Activated CD8-positive, alpha-beta T cell treated with anti-CD3 and anti-CD28 coated beads, Interleukin-2, amount 10 ng/mL, durations not matched to agents 7 days and 5 days (primary cell): ENCODE data around the gene ARID1B. TPM values are rescaled to one million over a fixed set of nuclear protein-coding genes. Genes with fewer than 3 reads are reported as not detected.

Experiments
- ATAC-seq: fragments of 150-1000 bp; cut with Tn5 transposase; one replicate; pipeline ENCODE4 v1.10.0; 2021; ENCODE audit warnings: moderate library complexity
- CTCF ChIA-PET: fragments of 350-600 bp; sonication (Branson Sonifier 250); formaldehyde crosslinking; loops from one replicate; lab custom pipeline; 2021; ENCODE audit warnings: antibody characterized with exemption; lab: Charles Lee
- POLR2A ChIA-PET: fragments of 350-600 bp; sonication (Branson Sonifier 250); formaldehyde crosslinking; loops from one replicate; lab custom pipeline; 2021; ENCODE audit warnings: antibody characterized with exemption; lab: Charles Lee
- DNase-seq: peaks from one replicate; pipeline ENCODE4 v3.0.0-alpha.2; 2020
- H3K27ac Mint-ChIP-seq: one replicate; pipeline ENCODE4 v1.8.0; 2021; ENCODE audit warnings: mild to moderate bottlenecking, mixed read lengths
- H3K27me3 Mint-ChIP-seq: one replicate; pipeline ENCODE4 v1.8.0; 2021; ENCODE audit warnings: low read depth, mixed read lengths
- H3K36me3 Mint-ChIP-seq: one replicate; pipeline ENCODE4 v1.8.0; 2021; ENCODE audit warnings: low read depth, mixed read lengths
- H3K4me1 Mint-ChIP-seq: one replicate; pipeline ENCODE4 v1.8.0; 2021; ENCODE audit warnings: low read depth, mixed read lengths
- H3K4me3 Mint-ChIP-seq: one replicate; pipeline ENCODE4 v1.8.0; 2021; ENCODE audit warnings: mild to moderate bottlenecking, mixed read lengths
- H3K9me3 Mint-ChIP-seq: one replicate; pipeline ENCODE4 v1.8.0; 2022; ENCODE audit warnings: mixed read lengths; ENCODE audit not compliant: insufficient read depth
- total RNA-seq, 2 experiments: library from RNA; stranded (reverse); gene quantifications; one replicate each; pipeline ENCODE4 v1.2.3, GENCODE V29; 2021

The ARID1B gene
- total RNA-seq, 2 experiments from 2014 or later, result 60.9 to 62.4 TPM

DNA sequence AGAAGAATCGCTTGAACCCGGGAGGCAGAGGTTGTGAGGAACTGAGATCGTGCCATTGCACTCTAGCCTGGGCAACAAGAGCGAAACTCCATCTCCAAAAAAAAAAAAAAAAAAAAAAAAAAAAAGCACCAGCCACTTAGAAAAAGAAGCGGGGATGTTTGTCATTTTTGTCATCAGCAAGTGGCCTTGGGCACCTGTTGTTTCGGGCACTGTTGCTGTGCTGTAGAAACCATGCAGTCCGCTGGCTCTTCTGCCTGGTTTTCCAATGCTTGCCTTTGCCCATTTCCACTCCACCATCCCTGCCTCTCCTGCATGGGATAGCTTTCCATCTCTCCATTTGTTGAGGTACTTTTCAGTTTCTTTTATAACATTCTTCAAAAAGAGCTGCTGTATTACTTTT is 129.3 kb downstream of the ARID1B start:
- no peak for ATAC-seq
- Mint-ChIP-seq H3K27ac (no peak overlapping the region), H3K27me3 (no peaks in the 10 kb centered on the region), H3K4me1 (peaks cover 17% of the 10 kb centered on the region), H3K4me3 (no peak overlapping the region), H3K9me3 (no peaks in the 10 kb centered on the region), H3K36me3 (peaks cover 11% of the 10 kb centered on the region)
- CTCF ChIA-PET, result interaction anchor here (0.6 kb wide), 1 partner anchor 32 kb away, joined by 3 read pairs; no protein-coding TSS in a partner anchor
- POLR2A ChIA-PET, result no interaction called here
- DNase-seq, result no peak

GRCh38 chr6:156909212-156910010 is 132.2 kb downstream of the ARID1B start:
- Mint-ChIP-seq H3K36me3 (peaks cover 16% of the 10 kb centered on the region), H3K9me3 (no peaks in the 10 kb centered on the region), H3K4me3 (no peak overlapping the region), H3K4me1 (peaks cover 30% of the 10 kb centered on the region), H3K27me3 (no peaks in the 10 kb centered on the region), H3K27ac (no peak overlapping the region)
- DNase-seq, result no peak
- POLR2A ChIA-PET, result no interaction called here
- CTCF ChIA-PET, result interaction anchor here (1.0 kb wide), 1 partner anchor 45 kb away, joined by 3 read pairs; no protein-coding TSS in a partner anchor
- no peak for ATAC-seq

DNA sequence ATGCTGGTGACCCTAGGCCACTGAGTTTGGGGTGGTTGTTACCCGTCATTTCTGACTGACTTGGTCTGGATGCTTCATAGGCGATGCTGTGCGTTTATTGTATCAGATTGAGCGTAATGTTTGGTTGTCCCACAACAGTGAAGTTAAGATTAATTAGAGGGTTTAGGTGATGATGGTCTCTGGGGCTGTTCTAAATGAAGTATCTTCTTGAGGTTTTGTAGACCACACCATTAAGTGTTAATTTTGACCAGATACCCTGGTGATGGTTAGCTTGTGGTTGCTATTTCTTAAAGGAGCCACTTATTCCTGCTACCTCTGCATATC is 132.8 kb downstream of the ARID1B start:
- Mint-ChIP-seq H3K36me3 (peaks cover 16% of the 10 kb centered on the region), H3K27me3 (no peaks in the 10 kb centered on the region), H3K4me3 (no peak overlapping the region), H3K9me3 (no peaks in the 10 kb centered on the region), H3K4me1 (peaks cover 30% of the 10 kb centered on the region), H3K27ac (no peak overlapping the region)
- ATAC-seq, result no peak
- POLR2A ChIA-PET, result no interaction called here
- no peak for DNase-seq
- CTCF ChIA-PET, result interaction anchor here (1.0 kb wide), 1 partner anchor 44 kb away, joined by 3 read pairs; no protein-coding TSS in a partner anchor

DNA sequence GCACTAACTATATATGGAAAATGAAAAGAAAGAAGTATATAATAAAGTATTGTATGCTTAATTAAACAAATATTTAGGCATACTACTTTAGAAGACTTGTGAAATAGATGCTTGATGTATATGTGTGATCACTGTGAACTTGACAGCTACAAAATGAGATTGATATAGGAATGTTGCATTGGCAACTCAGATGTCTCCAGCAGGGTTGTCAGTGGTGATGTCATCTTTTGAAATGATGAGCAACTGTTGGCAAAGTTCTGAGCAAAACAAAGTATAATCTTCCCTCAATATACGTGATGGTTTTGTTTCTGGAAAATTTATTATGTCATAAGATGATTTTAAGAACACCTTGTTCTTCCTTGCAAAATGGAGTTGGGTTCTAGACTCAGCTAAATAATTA is 133.8 kb downstream of the ARID1B start:
- Mint-ChIP-seq H3K27ac (no peak overlapping the region), H3K4me3 (no peak overlapping the region), H3K27me3 (no peaks in the 10 kb centered on the region), H3K4me1 (peaks cover 29% of the 10 kb centered on the region), H3K9me3 (no peaks in the 10 kb centered on the region), H3K36me3 (peaks cover 14% of the 10 kb centered on the region)
- ChIA-PET CTCF (interaction anchor here (1.2 kb wide), 1 partner anchor 132 kb away, joined by 3 read pairs; no protein-coding TSS in a partner anchor), POLR2A (no interaction called here)
- no peak for DNase-seq
- ATAC-seq, result no peak

DNA sequence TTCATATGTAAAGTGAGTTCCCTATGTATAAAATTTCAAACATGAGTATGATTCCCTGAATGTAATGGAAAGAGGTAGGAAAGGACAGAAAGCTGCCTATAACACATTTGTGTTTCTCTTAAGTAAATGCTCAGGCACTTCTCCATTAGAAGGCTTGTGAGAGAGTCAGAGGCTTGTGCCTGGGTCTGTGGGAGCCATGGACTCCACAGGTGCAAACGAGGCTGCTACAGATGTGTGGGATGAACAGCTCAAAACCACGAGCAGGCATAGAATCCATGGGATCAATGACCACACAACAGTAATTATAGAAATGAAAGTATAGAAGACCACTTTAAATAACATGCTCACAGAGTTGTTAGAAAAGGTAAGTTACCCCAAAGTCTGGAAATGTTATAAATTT is 134.4 kb downstream of the ARID1B start:
- Mint-ChIP-seq H3K4me3 (no peak overlapping the region), H3K27me3 (no peaks in the 10 kb centered on the region), H3K9me3 (no peaks in the 10 kb centered on the region), H3K4me1 (peaks cover 34% of the 10 kb centered on the region), H3K27ac (no peak overlapping the region), H3K36me3 (peaks cover 13% of the 10 kb centered on the region)
- CTCF ChIA-PET, result interaction anchor here (1.2 kb wide), 1 partner anchor 133 kb away, joined by 3 read pairs; no protein-coding TSS in a partner anchor
- POLR2A ChIA-PET, result no interaction called here
- ATAC-seq (no peak), DNase-seq (no peak)

- Mint-ChIP-seq H3K4me3 (no peak overlapping the region), H3K27me3 (no peaks in the 10 kb centered on the region), H3K9me3 (no peaks in the 10 kb centered on the region), H3K4me1 (peaks cover 35% of the 10 kb centered on the region), H3K36me3 (peaks cover 11% of the 10 kb centered on the region), H3K27ac (peak overlapping the region; percentile 58)
- peak; percentile 28 for DNase-seq
- ChIA-PET POLR2A (no interaction called here), CTCF (no interaction called here)
- peak; percentile 67 for ATAC-seq
These were observed 135.3 kb downstream of the ARID1B start for GRCh38 chr6:156912431-156912830.

DNA sequence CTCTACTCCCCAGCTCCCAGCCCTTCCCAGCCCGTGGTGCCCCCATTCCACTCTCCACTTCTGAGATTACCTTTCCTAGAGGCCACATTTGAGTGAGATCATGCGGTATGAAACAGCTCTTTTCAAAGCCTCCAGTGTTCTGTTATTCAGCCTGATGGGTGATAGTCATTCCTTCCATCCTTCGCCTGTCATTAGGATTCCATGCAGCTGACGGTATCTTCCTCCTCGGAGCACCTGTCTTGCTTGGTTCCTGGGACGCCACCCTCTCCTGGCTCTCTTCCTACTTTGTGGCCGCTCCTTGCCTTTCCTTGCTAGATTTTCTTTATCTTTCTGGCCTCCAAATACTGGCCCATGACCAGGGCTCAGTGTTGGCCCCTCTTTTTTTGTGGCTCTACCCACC is 137.0 kb downstream of the ARID1B start:
- DNase-seq, result no peak
- H3K27me3 Mint-ChIP-seq, result no peaks in the 10 kb centered on the region
- ChIA-PET POLR2A (no interaction called here), CTCF (interaction anchor here (1.5 kb wide), 1 partner anchor 11 kb away, joined by 4 read pairs; no protein-coding TSS in a partner anchor)
- ATAC-seq, result no peak
- no peak overlapping the region for H3K27ac Mint-ChIP-seq
- no peak overlapping the region for H3K4me3 Mint-ChIP-seq
- peaks cover 35% of the 10 kb centered on the region for H3K4me1 Mint-ChIP-seq
- H3K9me3 Mint-ChIP-seq, result no peaks in the 10 kb centered on the region
- peaks cover 9% of the 10 kb centered on the region for H3K36me3 Mint-ChIP-seq

DNA sequence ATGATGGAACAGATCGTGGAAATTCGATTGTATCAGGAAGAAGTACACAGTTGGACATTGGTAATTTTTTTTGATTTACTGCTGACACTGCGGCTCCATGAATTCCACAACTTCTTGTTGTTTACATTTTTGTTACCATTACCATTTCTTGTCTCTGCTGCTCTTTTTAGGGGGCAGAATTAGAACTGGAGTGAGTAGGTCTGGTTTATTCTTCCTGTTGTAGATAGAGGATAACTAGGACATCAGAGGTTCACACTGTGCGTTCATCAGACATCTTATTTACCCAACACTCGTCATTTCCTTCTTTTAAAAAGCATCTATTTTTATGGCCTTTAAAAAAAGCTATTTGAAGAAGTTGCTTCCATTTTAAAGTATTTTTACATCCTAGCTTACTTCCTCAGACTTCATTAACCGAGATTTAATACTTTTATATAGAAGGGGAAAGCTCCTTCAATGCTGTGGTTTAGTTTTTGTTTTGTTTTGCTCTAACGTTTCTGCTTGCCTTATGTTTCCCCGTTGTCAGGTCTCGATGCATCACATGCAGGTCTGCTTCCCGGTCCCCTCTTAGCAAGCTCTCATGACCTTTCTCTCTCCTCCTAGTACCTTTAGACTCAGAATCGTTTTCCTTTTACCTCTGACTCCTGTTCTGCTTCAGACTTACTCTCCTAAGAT is 139.1 kb downstream of the ARID1B start:
- ChIA-PET CTCF (no interaction called here), POLR2A (no interaction called here)
- peaks cover 25% of the 10 kb centered on the region for H3K4me1 Mint-ChIP-seq
- DNase-seq, result no peak
- H3K9me3 Mint-ChIP-seq, result no peaks in the 10 kb centered on the region
- H3K27ac Mint-ChIP-seq, result no peak overlapping the region
- H3K27me3 Mint-ChIP-seq, result no peaks in the 10 kb centered on the region
- peaks cover 9% of the 10 kb centered on the region for H3K36me3 Mint-ChIP-seq
- H3K4me3 Mint-ChIP-seq, result no peak overlapping the region
- no peak for ATAC-seq

DNA sequence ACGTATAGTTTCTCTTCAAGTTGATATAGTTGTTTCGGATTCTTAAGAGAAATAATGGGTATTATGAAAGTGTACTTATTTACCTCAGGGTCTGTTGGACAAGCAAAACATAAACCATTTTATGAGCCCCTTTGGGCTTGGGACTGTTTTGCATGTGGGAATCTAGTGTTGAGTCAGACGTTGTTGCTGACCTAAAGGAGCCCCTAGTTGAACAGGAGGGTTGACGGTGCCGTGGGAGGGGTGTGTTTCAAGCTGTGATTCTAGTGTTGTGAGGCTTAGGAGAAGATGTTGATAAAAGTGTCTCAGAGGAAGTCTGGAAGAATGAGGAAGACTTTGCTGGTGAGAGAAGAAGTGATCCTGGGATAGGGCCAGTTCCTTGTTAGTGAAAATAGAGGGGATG is 140.0 kb downstream of the ARID1B start:
- peaks cover 22% of the 10 kb centered on the region for H3K4me1 Mint-ChIP-seq
- peaks cover 8% of the 10 kb centered on the region for H3K36me3 Mint-ChIP-seq
- H3K4me3 Mint-ChIP-seq, result no peak overlapping the region
- no peaks in the 10 kb centered on the region for H3K9me3 Mint-ChIP-seq
- CTCF ChIA-PET, result no interaction called here
- H3K27me3 Mint-ChIP-seq, result no peaks in the 10 kb centered on the region
- POLR2A ChIA-PET, result no interaction called here
- ATAC-seq, result no peak
- no peak overlapping the region for H3K27ac Mint-ChIP-seq
- DNase-seq, result no peak

DNA sequence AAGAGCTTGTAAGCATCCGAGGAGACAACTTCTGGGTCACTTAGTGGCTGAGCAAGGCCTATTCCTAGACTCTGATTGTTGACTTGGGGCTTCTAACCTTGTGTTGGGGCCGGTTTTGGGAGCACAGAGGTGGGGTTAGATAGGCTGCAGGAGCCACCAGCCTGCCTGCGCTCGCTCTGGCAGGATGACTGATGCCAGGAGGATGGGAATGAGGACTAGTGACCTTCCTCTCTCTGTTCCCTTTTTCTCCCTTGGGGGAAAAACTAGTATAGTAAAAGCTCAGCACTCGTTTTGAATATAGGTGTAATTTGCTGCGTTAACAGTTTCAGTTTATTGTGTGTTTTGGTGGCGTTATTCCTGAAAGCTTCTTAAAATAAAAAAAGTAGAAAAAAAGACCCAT is 141.5 kb downstream of the ARID1B start:
- no peaks in the 10 kb centered on the region for H3K9me3 Mint-ChIP-seq
- peaks cover 7% of the 10 kb centered on the region for H3K36me3 Mint-ChIP-seq
- ChIA-PET CTCF (interaction anchor here (0.6 kb wide), 1 partner anchor 417 kb away, joined by 3 read pairs; no protein-coding TSS in a partner anchor), POLR2A (interaction anchor here (0.6 kb wide), 1 partner anchor 107 kb away, joined by 5 read pairs; no protein-coding TSS in a partner anchor)
- peaks cover 15% of the 10 kb centered on the region for H3K4me1 Mint-ChIP-seq
- DNase-seq, result no peak
- no peak for ATAC-seq
- H3K27me3 Mint-ChIP-seq, result no peaks in the 10 kb centered on the region
- H3K27ac Mint-ChIP-seq, result no peak overlapping the region
- no peak overlapping the region for H3K4me3 Mint-ChIP-seq

- peaks cover 4% of the 10 kb centered on the region for H3K36me3 Mint-ChIP-seq
- ChIA-PET POLR2A (interaction anchor here (1.1 kb wide), 1 partner anchor 142 kb away, joined by 3 read pairs; the partner anchor contains the start of gene ARID1B), CTCF (interaction anchor here (1.1 kb wide), 1 partner anchor 126 kb away, joined by 3 read pairs; no protein-coding TSS in a partner anchor)
- H3K27ac Mint-ChIP-seq, result no peak overlapping the region
- H3K27me3 Mint-ChIP-seq, result no peaks in the 10 kb centered on the region
- peaks cover 15% of the 10 kb centered on the region for H3K4me1 Mint-ChIP-seq
- H3K9me3 Mint-ChIP-seq, result no peaks in the 10 kb centered on the region
- H3K4me3 Mint-ChIP-seq, result no peak overlapping the region
- no peak for ATAC-seq
- DNase-seq, result no peak
These were observed 142.2 kb downstream of the ARID1B start for GRCh38 chr6:156919370-156919769.
